ENCODE measurements around the gene LIME1. TPM values are rescaled to one million over a fixed set of nuclear protein-coding genes. Genes with fewer than 3 reads are reported as not detected.

LIME1 gene
- total RNA-seq, 4 donors from 2014 or later = 4.7 to 17.0 (median 7.2) TPM

DNA sequence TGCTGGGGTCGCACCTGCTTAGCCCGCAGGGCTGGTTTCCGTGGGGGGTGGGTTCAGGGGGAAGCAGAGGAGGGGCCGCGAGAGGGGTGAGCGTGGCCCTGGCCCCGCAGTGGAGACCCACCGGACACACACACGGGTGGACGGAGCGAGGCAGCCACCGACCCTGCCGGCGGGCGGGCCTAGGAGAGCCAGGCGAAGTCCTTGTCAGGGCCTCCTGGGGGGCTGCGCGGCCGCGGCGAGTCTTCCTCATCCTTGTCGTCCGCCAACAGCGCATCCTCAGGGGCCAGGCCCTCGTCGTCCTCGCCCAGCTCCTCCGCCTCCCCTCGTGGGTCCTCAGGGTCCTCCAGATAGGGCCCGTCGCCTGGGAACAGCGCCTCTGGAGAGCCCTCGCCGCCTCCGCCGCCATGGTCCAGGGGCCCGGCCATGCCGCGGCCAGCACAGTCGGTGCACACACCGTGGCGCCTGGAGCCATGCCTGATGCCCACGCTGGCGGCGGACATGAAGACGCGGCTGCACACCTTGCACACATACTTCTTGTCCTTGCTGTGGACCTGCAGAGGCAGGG is 10.4 kb downstream of the LIME1 start:
- no peak overlapping the region for H3K4me3 ChIP-seq
- WGBS, 2 donors (ENCODE audit: low coverage in 1 of 2) = no CpG with 5 or more reads among the region's 47 CpGs
- no peak overlapping the region for H3K27ac ChIP-seq
- peaks cover 0 to 14% (median 2%) of the 10 kb centered on the region in 3 donors for H3K4me1 ChIP-seq
- ATAC-seq = no peak
- no peaks in the 10 kb centered on the region for H3K9me3 ChIP-seq
- no peak for TF ChIP-seq EP300 (IDR thresholded peaks at IDR 0.05)
- TF ChIP-seq POLR2A (IDR thresholded peaks at IDR 0.05) = no peak
- H3K36me3 ChIP-seq = peaks cover 0 to 53% of the 10 kb centered on the region in 2 donors
- H3K27me3 ChIP-seq = no peaks in the 10 kb centered on the region

DNA sequence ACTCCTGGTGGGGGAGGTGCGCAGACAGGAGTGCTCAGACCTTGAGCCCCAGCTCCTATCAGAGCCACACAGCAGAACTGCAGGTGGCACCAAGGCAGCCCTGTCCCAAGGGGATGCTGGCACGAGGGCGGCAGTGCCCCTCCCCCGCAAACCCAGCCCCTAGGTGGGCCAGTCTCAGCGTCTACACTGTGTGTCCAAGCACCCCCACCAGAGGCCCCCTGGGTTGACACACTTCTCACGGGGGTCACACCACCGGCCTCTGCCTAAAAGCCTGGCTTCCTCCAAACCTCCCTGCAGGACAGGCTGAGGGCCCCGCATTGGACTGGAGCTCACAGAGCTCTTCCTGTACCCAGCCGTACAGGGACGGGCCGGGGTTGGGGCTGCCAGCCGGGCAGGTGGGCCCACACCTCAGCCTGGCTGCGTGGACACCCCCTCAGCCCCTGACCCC is 11.2 kb downstream of the LIME1 start:
- H3K27me3 ChIP-seq = no peaks in the 10 kb centered on the region
- H3K4me3 ChIP-seq = no peak overlapping the region
- no peak for ATAC-seq
- H3K9me3 ChIP-seq = no peaks in the 10 kb centered on the region
- 100% methylated on average over 1 of the region's 13 CpGs for WGBS, 2 donors (ENCODE audit: low coverage in 1 of 2)
- H3K27ac ChIP-seq = no peak overlapping the region
- peaks cover 0 to 53% of the 10 kb centered on the region in 2 donors for H3K36me3 ChIP-seq
- H3K4me1 ChIP-seq = peaks cover 0 to 6% (median 0%) of the 10 kb centered on the region in 3 donors
- no peak for TF ChIP-seq POLR2A (IDR thresholded peaks at IDR 0.05)
- TF ChIP-seq EP300 (IDR thresholded peaks at IDR 0.05) = no peak
- TF ChIP-seq POLR2AphosphoS5 (IDR thresholded peaks at IDR 0.05) = no peak
- TF ChIP-seq, protein P1, sequence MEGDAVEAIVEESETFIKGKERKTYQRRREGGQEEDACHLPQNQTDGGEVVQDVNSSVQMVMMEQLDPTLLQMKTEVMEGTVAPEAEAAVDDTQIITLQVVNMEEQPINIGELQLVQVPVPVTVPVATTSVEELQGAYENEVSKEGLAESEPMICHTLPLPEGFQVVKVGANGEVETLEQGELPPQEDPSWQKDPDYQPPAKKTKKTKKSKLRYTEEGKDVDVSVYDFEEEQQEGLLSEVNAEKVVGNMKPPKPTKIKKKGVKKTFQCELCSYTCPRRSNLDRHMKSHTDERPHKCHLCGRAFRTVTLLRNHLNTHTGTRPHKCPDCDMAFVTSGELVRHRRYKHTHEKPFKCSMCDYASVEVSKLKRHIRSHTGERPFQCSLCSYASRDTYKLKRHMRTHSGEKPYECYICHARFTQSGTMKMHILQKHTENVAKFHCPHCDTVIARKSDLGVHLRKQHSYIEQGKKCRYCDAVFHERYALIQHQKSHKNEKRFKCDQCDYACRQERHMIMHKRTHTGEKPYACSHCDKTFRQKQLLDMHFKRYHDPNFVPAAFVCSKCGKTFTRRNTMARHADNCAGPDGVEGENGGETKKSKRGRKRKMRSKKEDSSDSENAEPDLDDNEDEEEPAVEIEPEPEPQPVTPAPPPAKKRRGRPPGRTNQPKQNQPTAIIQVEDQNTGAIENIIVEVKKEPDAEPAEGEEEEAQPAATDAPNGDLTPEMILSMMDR (IDR thresholded peaks at IDR 0.05) = no peak

DNA sequence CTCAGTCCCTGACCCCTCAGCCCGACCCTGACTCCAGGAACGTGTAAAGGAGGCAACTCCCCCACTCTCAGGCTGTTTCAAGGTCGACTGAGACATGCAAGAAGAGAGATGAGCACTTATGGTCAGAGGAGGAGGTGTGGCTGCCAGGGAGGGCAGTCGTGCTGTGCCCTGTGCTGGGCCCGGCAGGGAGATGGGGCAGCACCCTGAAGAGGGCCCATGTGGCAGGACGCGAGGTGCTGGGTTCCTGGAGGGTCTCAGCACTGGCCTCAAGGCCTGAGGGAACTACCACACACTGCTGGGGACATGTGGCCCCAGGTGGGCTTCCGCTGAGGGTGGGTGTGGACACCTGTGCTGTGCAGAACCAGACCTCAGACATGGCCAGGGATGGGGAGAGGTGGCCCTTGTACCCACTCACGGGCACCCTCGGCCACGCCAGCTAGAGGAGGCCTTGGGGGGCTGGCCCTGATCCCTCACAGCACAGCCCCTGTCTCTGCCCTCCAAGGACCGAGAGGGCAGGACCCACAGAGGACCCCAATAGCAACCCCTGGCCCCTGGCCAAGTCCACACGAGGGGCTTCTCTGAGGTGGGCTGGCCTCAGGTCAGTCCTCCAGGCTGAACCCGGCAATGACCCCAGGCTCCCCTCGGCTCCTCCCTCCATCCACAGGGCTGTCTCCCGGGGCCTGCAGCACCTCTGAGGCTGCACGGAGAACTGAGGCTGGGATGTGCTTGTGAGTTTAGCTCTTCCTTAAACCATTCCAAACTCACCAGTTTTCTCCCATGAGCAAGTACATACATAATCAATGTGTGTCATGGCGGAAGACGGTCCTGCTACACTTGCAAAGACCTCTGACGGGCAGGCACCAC is 11.8 kb downstream of the LIME1 start:
- no peak overlapping the region for H3K4me3 ChIP-seq
- H3K4me1 ChIP-seq = no peaks in the 10 kb centered on the region
- peaks cover 0 to 47% of the 10 kb centered on the region in 2 donors for H3K36me3 ChIP-seq
- no CpG with 5 or more reads among the region's 20 CpGs for WGBS, 2 donors (ENCODE audit: low coverage in 1 of 2)
- no peaks in the 10 kb centered on the region for H3K27me3 ChIP-seq
- H3K27ac ChIP-seq = no peak overlapping the region
- H3K9me3 ChIP-seq = no peaks in the 10 kb centered on the region
- TF ChIP-seq EP300 (IDR thresholded peaks at IDR 0.05) (no peak), POLR2A (IDR thresholded peaks at IDR 0.05) (no peak), POLR2AphosphoS5 (IDR thresholded peaks at IDR 0.05) (no peak)
- TF ChIP-seq, protein P1 (IDR thresholded peaks at IDR 0.05) = no peak
- no peak for ATAC-seq

DNA sequence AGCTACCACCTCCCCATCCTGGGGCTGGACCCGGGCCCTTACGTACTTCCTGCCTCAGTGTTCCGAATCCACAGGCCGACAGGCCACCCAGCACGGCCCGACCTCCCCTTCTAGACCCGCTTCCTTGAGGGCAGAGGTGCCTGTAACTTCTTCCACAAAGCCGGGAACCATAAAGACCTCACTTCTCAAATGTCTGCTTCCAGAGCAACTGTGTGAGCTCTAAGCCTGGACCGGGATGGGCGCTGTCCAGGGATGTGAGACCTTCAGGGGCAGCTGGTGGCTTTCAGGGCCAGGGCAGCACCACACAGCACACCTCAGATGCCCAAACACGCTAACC is 12.4 kb downstream of the LIME1 start:
- H3K27ac ChIP-seq = no peak overlapping the region
- no peaks in the 10 kb centered on the region for H3K9me3 ChIP-seq
- 85 to 100% methylated on average over 1 to 7 of the region's 11 CpGs for WGBS, 2 donors (ENCODE audit: low coverage in 1 of 2)
- H3K4me3 ChIP-seq = no peak overlapping the region
- H3K27me3 ChIP-seq = no peaks in the 10 kb centered on the region
- TF ChIP-seq POLR2A (IDR thresholded peaks at IDR 0.05) = no peak
- TF ChIP-seq EP300 (IDR thresholded peaks at IDR 0.05) = no peak
- TF ChIP-seq, protein P1 (IDR thresholded peaks at IDR 0.05) = no peak
- no peak for TF ChIP-seq POLR2AphosphoS5 (IDR thresholded peaks at IDR 0.05)
- no peaks in the 10 kb centered on the region for H3K4me1 ChIP-seq
- no peak for ATAC-seq
- H3K36me3 ChIP-seq = peaks cover 0 to 41% of the 10 kb centered on the region in 2 donors

DNA sequence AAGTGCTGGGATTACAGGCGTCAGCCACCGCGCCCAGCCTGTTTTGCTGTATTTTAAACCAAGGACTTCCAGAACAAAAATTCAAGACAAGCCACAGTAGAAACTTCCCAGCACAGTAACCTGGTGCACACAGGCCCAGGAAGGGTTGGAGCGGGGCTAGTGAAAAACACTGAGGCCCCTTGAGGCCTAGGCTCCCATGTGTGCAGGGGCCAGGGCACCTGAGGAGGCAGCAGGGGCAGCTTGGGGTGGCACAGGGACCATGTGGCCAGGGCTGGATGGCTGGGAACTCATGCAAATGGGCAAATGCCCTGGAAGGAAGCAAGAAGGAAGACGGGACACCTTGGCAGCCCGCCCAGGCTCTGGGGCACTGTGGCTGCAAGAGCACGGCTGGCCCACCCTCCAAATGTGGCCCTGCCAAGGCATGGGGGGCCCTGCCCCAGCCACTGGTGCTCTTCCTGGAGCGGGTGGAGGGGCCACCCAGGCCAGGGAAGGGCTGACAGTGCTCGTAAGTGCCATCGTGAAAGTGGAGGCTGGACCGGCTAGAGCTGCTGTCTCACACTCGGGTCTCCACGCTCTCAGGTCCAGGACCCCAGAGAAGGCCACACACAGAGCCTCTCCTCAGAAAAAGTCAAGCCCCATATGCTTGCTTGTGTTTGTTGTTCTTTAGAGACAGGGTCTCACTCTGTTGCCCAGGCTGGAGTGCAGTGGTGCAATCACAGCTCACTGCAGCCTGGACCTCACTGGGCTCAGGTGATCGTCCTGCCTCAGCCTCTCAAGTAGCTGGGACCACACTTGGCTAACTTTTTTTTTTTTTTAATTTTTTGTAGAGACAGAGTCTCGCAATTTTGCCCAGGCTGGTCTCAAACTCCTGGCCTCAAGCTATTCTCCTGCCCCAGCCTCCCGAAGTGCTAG is 13.4 kb downstream of the LIME1 start:
- TF ChIP-seq, protein P1 (IDR thresholded peaks at IDR 0.05) = no peak
- TF ChIP-seq POLR2A (IDR thresholded peaks at IDR 0.05) = no peak
- TF ChIP-seq POLR2AphosphoS5 (IDR thresholded peaks at IDR 0.05) = no peak
- TF ChIP-seq EP300 (IDR thresholded peaks at IDR 0.05) = no peak
- no peak overlapping the region for H3K4me3 ChIP-seq
- H3K27me3 ChIP-seq = no peaks in the 10 kb centered on the region
- no peaks in the 10 kb centered on the region for H3K9me3 ChIP-seq
- H3K27ac ChIP-seq = no peak overlapping the region
- no peak for ATAC-seq
- 90 to 94% methylated on average over 7 to 10 of the region's 16 CpGs for WGBS, 2 donors (ENCODE audit: low coverage in 1 of 2)
- H3K4me1 ChIP-seq = no peaks in the 10 kb centered on the region
- H3K36me3 ChIP-seq = peaks cover 0 to 37% of the 10 kb centered on the region in 2 donors

Data from gastroesophageal sphincter (tissue), 4 donors.